CD4-positive, alpha-beta T cell treated with Interleukin-6 for 4 hours (primary cell): ENCODE data around the gene SCLY.
"Not testable (repeated sequence)": the region's sequence is repeated elsewhere in the genome, so short reads cannot be mapped to it uniquely, and the experiment has no call there.

ENCODE experiments used
- DNase-seq: peaks from one replicate; pipeline ENCODE4 v3.0.0-alpha.2; 2020; ENCODE audit warnings: mixed read lengths

SCLY gene, protein sequence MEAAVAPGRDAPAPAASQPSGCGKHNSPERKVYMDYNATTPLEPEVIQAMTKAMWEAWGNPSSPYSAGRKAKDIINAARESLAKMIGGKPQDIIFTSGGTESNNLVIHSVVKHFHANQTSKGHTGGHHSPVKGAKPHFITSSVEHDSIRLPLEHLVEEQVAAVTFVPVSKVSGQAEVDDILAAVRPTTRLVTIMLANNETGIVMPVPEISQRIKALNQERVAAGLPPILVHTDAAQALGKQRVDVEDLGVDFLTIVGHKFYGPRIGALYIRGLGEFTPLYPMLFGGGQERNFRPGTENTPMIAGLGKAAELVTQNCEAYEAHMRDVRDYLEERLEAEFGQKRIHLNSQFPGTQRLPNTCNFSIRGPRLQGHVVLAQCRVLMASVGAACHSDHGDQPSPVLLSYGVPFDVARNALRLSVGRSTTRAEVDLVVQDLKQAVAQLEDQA

GRCh38 chr2:238060542-238061314 is at the start of gene SCLY:
TSS of gene SCLY (plus strand) at chr2:238061001. CDS start at chr2:238061055, 54 bp downstream.
- peak; percentile 99 for DNase-seq

- DNase-seq = no peak
Observed at GRCh38 chr2:238013806-238014205, 47.0 kb upstream of the SCLY start.

DNA sequence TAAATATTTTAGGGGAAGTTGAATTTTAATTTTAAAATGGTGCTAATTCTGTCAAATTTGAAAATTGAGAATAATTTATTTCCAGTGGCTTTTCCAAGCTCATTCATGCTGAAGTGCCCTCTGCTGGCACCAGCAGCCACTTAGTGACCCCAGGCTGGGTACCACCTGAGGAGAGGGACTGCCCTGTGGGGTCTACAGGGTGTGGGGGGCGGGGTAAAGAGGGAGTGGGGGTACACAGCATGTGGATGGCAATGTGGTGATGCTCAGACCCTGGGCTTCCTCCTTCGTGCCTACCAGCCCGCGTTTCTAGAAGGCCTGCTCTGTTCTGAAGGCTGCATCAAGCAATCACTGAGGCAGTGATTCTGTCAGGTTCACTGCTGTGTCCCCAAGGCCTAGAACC is 45.1 kb upstream of the SCLY start:
- peak; percentile 30 for DNase-seq

GRCh38 chr2:238016526-238016925 is 44.3 kb upstream of the SCLY start:
- no peak for DNase-seq

DNA sequence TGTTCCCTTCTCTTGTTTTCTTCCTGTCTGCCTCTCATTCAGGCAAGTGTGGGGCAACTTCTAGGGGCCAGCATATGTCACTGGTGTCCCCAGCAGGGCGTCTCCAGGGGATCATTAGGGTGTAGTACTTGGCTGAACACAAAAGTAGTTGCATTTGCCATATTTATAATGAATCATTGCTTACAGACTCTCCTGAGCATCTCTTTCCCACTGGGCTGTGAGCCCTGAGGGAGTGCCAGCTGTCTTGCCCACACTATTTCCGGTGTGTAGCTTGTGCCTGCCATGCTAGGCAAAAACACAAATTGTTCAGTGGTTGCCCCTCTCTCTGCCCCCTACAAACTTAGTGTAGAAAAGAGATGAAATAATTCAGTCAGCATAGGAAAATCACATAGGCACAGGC is 40.8 kb upstream of the SCLY start:
- no peak for DNase-seq

- no peak for DNase-seq
Observed at GRCh38 chr2:238020816-238021215, 40.0 kb upstream of the SCLY start.

GRCh38 chr2:238021327-238021726 is 39.5 kb upstream of the SCLY start:
- no peak for DNase-seq

DNA sequence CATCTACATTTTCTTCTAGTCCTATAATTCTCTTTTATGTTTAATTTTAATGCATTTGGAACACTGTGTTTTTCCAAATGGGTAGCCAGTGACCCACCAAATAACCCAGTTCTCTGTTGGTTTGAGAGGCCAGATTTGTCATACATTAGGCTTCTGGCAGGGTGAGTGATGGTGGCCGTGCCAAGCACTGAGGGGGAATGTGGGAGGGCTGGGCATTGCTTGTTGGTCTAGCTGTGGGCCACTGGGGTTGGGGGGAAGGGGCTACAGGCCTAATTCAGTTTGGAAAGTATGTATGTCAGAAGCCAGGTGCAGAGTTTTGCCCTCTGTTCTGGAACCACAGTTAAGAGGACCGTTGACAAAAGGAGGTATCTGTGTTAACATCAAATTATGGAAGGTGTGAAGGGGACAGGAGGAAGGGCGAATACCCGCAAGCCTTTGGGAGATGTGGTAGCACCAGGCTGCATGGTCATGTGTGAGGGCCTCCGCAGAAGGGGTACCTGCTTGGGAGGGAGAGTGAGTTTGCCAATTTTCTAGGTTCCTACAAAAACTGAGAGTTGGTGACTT is 38.1 kb upstream of the SCLY start:
- no peak for DNase-seq

DNA sequence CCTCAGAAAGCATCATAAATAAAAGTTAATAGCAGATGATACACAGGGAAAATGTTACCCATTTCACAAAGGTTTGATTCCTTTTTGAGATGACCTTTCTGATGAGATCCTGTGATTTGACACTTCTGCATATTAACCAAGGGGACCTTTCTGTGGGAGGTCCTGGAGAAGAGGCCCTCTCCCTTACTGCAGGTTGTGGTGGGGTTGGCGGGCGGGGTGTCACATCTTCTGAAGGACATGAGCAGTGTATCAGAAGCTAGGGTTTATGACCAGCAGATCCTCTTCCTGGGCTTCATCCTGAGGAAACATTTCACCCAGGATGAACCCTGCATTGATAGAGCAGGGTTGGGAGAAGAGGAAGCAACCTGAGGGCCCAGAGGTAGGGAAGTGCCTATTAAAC is 37.2 kb upstream of the SCLY start:
- no peak for DNase-seq

DNA sequence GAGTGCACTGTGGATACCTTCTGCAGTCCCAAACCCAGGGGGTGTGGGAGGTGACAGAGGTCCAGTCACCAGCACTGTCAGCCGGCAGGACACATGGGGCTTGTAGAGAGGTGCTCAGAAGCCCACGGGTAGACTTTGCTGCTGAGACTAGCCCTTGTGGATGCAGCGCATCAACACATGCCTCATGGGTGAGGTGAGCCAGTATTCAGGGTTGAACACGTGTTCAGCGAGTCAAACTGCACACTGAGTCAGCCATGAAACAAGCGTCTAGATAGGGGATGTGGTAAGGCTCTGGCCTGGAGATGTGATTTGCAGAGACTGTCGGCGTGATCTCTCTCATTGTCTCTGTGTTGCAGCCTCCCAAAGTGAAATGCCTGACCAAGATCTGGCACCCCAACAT is 35.8 kb upstream of the SCLY start:
- DNase-seq = no peak

GRCh38 chr2:238025741-238026360 is 35.0 kb upstream of the SCLY start:
- DNase-seq = no peak

DNA sequence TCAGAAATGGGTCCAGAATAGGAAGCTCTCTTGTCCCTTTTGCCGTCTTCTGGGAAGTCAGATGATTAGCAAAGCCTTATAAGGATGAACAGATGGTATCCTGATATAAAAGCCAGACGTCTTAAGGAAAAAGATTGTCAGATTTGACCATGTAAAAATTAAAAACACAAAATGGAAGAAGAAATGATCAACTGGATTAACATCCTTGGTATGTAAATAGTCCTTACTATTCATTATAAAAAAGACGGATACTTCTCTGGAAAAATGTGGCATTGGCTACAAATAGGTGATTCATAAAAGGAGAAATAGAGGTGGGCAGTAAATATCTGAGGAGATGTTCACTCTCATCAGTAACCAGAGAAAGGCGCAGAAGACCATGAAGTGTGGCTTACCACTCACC is 33.7 kb upstream of the SCLY start:
- no peak for DNase-seq

DNA sequence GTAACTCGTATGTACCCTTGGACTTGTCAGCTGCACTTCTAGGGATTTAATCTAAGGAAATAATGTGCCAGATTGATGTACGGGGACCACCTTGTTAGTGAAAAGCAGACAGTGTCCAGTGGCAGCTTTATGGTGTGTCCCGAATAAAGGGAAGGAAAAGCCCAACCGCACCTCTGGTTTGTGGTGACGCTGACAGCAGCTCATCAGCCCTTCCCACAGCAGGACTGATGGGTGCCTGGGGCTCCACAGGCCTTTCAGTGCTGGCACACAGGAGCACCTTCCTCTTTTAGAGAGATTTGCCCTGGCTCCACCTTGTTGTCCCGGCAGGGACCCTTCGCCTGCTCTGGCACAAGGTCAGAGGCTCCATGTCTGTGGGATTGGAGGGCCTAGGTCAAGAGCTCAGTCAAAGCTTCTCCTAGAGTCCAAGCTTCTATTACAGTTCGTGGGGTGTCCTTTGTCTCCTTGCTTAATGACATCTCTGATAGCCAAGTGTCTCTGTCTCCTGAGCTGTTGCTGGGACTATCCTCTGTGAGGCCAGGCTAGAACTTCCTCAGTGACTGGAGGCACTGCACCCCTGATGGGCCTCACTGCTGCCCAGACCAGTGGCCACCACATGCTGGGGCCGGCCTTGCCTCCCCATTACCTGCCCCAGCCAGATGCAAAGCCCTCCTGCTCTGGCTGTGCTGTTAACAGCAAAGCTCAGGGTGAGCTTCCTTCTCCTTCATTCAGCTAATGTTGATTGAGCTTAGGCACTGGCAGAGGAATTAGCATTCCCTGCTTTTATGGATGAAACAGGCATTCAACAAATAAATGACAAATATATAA is 33.0 kb upstream of the SCLY start:
- DNase-seq = no peak

DNA sequence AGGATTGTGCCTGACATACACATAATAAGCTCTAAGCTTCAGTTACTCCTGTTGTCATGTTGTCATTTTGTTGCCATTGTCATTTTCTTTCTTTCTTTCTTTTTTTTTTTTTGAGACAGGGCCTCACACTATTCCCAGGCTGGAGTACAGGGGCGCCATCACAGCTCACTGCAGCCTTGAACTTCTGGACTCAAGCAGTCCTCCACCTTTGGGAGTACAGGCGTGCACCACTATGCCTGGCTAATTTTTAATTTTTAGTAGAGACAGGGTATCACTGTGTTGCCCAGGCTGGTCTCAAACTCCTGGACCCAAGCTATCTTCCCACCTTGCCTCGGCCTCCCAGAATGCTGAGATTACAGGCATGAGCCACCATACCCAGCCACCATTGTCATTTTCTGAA is 30.9 kb upstream of the SCLY start:
- no peak for DNase-seq

DNA sequence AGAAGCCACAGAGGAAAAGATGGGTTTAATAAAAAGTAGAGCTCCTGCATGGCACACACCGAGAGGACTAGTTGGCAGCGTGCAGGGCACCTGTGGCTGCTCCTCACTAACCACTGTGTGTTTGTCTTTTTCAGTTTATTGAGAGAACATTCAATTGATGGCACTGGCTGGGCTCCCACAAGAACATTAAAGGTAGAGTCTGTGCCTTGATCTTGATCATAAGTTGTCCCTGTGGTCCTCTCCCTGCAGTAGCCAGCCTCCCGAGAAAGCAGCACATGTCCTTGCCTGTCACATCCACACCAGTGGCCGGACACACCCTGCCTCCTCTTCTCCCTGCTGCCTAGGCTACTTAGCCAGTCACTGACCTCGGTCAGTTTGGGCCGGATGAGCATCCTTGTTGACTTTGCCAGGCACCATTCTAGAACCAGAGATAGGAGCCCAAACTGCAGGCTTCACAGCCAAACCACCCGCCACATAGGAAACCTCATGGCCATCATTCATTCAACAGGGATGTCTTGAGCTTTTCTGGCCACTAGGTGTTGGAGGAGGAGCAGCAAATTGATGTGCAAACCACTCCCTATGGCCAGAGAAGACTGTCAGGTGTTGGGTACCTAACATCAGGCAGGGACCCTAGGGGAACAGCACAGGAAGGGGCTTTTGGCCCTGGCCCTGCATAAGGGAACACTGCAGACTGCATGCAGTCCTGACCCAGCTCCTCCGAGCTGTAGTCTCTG is 30.2 kb upstream of the SCLY start:
- DNase-seq = no peak

- DNase-seq = no peak
Observed at GRCh38 chr2:238031751-238032150, 29.1 kb upstream of the SCLY start.

DNA sequence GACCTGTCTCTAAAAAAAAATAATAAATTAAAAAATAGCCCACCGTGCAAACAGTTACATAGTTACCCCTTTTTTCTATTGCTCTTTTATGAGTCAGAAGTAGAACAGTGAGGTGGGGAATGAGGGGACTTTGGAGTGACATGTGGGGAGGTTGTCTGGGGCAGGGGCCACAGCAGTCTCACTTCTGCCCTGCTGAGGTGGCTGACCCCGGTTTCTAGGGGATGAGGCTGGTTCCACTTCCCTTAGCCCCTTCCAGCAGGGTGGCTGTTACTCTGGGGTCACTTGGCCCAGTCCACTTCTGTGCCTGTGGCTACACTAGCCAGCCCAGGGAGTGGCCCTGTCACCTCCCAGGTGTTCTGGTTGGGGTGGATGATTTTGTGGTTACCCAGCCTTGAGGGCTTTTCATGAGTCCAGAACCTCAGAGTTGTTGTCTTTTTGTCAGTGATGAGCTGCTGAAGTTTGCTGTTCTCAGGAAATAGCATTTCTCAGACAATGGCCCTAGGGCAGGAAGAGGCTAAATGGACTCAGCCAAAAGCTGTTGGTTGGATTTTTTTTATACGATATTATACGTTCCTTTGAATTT is 28.0 kb upstream of the SCLY start:
- no peak for DNase-seq

GRCh38 chr2:238033991-238034390 is 26.8 kb upstream of the SCLY start:
- not testable (repeated sequence) for DNase-seq

DNA sequence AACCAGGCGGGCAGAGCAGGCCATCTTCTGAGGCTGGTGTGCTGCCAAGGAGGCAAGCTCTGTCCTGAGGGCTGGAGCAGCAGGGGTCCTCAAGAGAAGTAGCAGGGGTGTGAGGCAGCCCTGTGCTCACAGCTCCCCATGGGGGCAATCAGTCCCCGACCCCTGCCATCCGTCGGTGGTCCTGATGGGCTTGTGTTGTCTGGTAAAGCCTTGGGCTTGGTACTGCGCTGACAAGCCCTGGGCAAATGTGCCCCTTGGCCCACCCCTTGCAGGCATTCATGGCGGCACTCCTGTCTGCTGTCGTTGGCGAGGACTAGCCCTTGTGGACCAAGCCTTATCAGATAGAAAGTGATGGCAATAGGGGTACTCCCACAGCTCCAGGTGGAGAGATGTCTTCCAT is 22.6 kb upstream of the SCLY start:
- no peak for DNase-seq

GRCh38 chr2:238039151-238039550 is 21.6 kb upstream of the SCLY start:
- no peak for DNase-seq

DNA sequence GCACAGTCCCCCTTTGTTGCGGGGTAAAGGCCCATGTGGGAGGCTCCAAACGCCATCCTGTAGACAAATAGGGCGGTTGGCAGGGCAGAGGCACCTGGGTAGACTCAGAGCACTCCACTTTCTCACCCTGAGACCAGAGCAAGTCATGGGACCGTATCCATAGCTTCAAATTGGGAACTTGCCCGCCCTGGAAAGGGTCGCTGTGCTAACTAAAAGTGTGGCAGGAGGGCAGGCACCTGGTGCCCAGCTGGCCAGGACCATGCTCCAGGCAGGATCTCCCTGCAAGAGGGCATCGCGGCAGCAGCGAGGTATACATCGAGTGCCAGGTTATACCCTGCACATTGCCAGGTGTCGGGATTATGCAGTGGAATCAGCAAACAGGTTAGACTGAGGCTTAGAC is 20.8 kb upstream of the SCLY start:
- DNase-seq = no peak
